ENCODE data around the gene ERMP1.

The ERMP1 gene

DNA sequence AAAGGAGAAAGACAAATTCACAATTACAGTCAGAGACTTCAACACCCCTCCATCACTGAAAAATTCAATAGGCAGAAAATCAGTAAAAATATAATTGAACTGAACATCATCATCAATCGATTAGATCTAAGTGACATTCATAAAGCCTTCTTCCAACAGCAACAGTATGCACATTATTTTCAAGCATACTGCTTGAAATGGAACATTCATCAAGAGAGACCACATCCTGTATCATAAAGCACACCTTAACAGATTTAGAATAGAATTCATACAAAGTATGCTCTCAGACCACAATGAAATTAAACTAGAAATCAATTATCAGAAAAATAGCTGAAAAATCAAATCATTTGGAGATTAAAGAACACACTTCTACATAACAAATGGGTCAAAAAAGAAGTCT, 39.1 kb downstream of the ERMP1 start:
- no peak for DNase-seq (ENCODE audit: low read depth)
- no peak overlapping the region for H3K4me3 ChIP-seq (ENCODE audit: low read depth, low read length)
- TF ChIP-seq, protein P1, sequence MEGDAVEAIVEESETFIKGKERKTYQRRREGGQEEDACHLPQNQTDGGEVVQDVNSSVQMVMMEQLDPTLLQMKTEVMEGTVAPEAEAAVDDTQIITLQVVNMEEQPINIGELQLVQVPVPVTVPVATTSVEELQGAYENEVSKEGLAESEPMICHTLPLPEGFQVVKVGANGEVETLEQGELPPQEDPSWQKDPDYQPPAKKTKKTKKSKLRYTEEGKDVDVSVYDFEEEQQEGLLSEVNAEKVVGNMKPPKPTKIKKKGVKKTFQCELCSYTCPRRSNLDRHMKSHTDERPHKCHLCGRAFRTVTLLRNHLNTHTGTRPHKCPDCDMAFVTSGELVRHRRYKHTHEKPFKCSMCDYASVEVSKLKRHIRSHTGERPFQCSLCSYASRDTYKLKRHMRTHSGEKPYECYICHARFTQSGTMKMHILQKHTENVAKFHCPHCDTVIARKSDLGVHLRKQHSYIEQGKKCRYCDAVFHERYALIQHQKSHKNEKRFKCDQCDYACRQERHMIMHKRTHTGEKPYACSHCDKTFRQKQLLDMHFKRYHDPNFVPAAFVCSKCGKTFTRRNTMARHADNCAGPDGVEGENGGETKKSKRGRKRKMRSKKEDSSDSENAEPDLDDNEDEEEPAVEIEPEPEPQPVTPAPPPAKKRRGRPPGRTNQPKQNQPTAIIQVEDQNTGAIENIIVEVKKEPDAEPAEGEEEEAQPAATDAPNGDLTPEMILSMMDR (IDR thresholded peaks at IDR 0.05; ENCODE audit: low read depth, low read length, missing control alignments) = no peak

DNA sequence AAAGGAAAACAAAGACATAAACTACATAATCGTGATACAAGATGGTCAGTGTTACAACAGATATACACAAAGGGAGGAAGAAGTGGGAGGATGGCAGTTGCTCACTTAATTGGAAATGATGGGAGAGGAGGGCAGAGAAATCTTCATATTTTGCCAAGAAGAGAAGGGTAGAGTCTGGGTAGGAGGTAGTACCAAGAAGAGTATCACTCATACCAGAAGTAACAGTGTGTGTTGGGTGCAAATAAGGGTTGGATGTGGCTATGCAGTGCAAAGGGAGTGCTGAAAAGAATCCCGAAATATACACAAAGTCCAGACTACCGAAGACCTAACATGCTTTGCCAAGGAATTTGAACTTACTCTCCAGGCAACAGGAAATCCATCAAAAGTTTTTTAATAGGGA, 41.0 kb downstream of the ERMP1 start:
- no peak overlapping the region for H3K4me3 ChIP-seq (ENCODE audit: low read depth, low read length)
- DNase-seq (ENCODE audit: low read depth) = no peak
- TF ChIP-seq, protein P1 (IDR thresholded peaks at IDR 0.05; ENCODE audit: low read depth, low read length, missing control alignments) = no peak

DNA sequence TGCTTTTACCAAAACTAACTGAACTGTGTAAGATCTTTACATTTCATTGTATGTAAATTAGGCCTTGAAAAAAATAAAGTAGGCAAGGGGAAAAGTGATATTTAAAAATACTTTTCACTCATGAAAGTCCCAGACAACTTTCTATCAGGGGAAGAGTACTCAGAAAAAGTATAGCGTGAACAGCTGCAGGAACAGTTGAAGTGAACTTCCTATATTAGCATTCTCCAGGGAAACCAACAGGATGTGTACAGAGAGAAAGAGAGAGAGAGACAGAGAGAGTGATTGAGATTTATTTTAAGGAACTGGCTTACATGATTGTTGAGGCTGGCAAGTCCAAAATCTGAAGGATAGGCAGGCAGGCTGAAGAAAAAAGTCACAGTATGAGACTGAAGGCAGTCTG, 42.0 kb downstream of the ERMP1 start:
- no peak overlapping the region for H3K4me3 ChIP-seq (ENCODE audit: low read depth, low read length)
- no peak for DNase-seq (ENCODE audit: low read depth)
- TF ChIP-seq, protein P1 (IDR thresholded peaks at IDR 0.05; ENCODE audit: low read depth, low read length, missing control alignments) = no peak

DNA sequence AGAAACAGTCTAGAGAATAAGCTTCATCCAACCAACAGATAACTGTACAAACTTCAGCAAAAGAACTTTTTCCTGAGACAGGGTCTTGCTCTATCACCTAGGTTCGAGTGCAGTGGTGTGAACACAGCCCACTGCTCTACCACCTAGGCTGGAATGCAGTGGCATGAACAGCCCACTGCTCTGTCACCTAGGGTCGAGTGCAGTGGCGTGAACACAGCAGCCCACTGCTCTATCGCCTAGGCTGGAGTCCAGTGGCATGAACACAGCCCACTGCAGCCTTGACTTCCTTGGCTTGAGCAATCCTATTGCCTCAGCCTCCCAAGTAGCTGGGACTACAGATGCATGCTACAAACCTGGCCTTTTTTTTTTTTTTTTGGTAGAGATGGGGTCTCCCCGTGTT, 43.4 kb downstream of the ERMP1 start:
- no peak overlapping the region for H3K4me3 ChIP-seq (ENCODE audit: low read depth, low read length)
- TF ChIP-seq, protein P1 (IDR thresholded peaks at IDR 0.05; ENCODE audit: low read depth, low read length, missing control alignments) = no peak
- no peak for DNase-seq (ENCODE audit: low read depth)

DNA sequence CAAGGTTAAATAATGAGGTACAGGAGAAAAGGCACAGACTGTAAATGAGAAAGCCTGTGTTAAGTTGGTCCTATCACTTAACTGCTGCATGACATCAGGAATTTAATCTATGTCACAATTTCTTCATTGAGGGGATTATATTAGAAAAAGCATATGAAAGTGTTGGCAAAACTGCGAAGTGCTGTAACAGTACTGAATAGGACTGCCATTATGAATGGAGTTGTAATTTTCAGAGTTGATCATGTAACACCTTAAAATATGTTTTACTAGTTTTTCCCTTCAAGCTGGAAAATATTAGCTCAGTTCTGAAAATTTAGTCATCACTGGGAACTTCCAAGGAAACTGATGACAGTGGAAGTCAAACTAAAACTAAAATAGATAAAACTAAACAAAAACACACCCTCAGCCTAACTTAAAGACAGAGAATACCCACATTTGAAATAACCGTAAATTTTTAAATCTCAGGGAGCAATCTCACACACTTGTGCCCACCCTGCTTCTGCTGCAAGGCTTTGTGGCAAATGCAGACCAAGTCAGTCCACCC, 45.1 kb downstream of the ERMP1 start:
- no peak overlapping the region for H3K4me3 ChIP-seq (ENCODE audit: low read depth, low read length)
- TF ChIP-seq, protein P1 (IDR thresholded peaks at IDR 0.05; ENCODE audit: low read depth, low read length, missing control alignments) = no peak
- no peak for DNase-seq (ENCODE audit: low read depth)

DNA sequence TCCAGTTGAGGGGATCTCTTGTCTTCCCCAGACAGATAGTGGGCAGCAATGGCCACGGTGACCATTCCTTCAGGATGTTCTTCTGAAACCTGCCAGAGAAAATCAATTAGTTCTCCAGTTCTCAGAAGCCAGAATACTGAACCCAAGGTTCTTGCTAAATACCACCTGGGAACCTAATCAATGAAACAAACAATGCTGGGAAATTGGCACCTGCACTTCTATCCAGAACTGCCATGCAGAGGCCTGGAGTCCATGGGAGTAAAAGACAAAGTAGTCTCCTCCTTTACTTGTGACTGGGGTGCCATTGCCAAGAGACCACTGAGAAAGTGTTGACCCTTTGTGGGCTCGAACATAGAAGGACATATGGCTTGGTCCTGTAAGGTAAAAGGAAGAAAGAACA, 45.7 kb downstream of the ERMP1 start:
- no peak overlapping the region for H3K4me3 ChIP-seq (ENCODE audit: low read depth, low read length)
- no peak for DNase-seq (ENCODE audit: low read depth)
- TF ChIP-seq, protein P1 (IDR thresholded peaks at IDR 0.05; ENCODE audit: low read depth, low read length, missing control alignments) = no peak

DNA sequence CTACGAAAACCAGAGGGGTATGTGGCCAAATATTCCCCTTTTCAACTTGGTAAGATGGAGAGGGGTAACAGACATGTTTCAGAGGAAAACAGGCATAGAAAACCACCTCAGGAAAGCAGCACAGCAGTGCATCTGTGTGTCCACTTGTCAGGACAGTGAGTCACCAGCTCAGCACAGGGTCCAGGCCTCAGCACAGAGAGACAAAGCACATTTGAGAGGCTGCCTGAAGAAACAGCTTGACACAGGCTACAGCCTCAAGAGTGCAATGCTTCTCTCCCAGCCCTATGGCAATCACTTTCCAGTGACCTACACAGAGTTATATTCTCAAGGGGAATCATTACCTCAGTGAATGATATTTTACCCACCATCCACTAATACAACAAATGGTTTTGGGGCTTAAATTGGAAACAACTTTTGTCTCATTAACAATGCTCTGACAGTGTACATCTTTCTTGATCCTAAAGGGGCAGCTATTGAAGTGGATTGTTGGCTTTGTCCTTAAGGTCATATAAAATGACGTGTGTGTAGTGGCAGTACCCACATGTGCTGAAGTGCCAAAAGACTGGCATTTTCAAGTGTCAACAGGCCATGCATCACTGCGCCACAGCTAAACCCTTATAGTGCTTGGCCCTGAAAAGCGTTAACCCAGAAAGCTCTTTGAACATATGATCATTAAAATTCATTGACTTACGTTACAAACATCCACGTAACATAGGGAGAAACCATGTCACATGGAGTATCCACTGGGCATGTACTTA, 46.4 kb downstream of the ERMP1 start:
- DNase-seq (ENCODE audit: low read depth) = no peak

More for the DNA sequence above, 46.4 kb downstream of the ERMP1 start:
- TF ChIP-seq, protein P1 (IDR thresholded peaks at IDR 0.05; ENCODE audit: low read depth, low read length, missing control alignments) = no peak
- no peak overlapping the region for H3K4me3 ChIP-seq (ENCODE audit: low read depth, low read length)
